Mesothelial cell of epicardium (in vitro differentiated cells): Measurements from ENCODE around the gene ARL16. TPM values are rescaled to one million over a fixed set of nuclear protein-coding genes. Genes with fewer than 3 reads are reported as not detected.

ENCODE experiments used
- DNase-seq, 2 experiments: peaks; one replicate each; pipeline ENCODE4 v3.0.0; 2021; ENCODE audit warnings: low spot score in 2 of 2; ENCODE audit not compliant: unreplicated experiment in 2 of 2
- H3K27ac Mint-ChIP-seq: 2 replicates; pipeline ENCODE4 v1.8.0; 2021; ENCODE audit warnings: mixed read lengths
- H3K27me3 Mint-ChIP-seq: 2 replicates; pipeline ENCODE4 v1.8.0; 2021; ENCODE audit warnings: low read depth, mixed read lengths
- H3K36me3 Mint-ChIP-seq: 2 replicates; pipeline ENCODE4 v1.8.0; 2021; ENCODE audit warnings: mixed read lengths
- H3K4me1 Mint-ChIP-seq: 2 replicates; pipeline ENCODE4 v1.8.0; 2021; ENCODE audit warnings: mixed read lengths
- H3K4me3 Mint-ChIP-seq: 2 replicates; pipeline ENCODE4 v1.8.0; 2021; ENCODE audit warnings: mild to moderate bottlenecking, moderate library complexity, mixed read lengths
- H3K9me3 Mint-ChIP-seq: 2 replicates; pipeline ENCODE4 v1.8.0; 2021; ENCODE audit warnings: mixed read lengths
- CTCF ChIP-seq: fragments of 200-600 bp; sonication (generic); IDR thresholded peaks from one replicate; pipeline ENCODE4 v1.5.0; 2021; ENCODE audit warnings: antibody characterized with exemption; ENCODE audit not compliant: unreplicated experiment
- total RNA-seq: library from RNA; stranded (reverse); gene quantifications from 3 replicates; pipeline ENCODE4 v1.2.1, GENCODE V29; 2021

Gene ARL16
- total RNA-seq, 1 donor from 2014 or later: 42.8 TPM

GRCh38 chr17:81652906-81653771 is 30.5 kb downstream of the ARL16 start:
- Mint-ChIP-seq H3K27me3 (no peaks in the 10 kb centered on the region), H3K4me3 (peak overlapping the region; percentile 28), H3K36me3 (no peaks in the 10 kb centered on the region), H3K9me3 (no peaks in the 10 kb centered on the region), H3K4me1 (peaks cover 12% of the 10 kb centered on the region), H3K27ac (peak overlapping the region; percentile 59)
- no peak for TF ChIP-seq CTCF
- no peak for DNase-seq

GRCh38 chr17:81651692-81652091 is 31.9 kb downstream of the ARL16 start:
- Mint-ChIP-seq H3K27me3 (no peaks in the 10 kb centered on the region), H3K27ac (no peak overlapping the region), H3K4me1 (peaks cover 12% of the 10 kb centered on the region), H3K9me3 (no peaks in the 10 kb centered on the region), H3K4me3 (no peak overlapping the region), H3K36me3 (no peaks in the 10 kb centered on the region)
- TF ChIP-seq CTCF: no peak
- no peak for DNase-seq

GRCh38 chr17:81650951-81651350 is 32.6 kb downstream of the ARL16 start:
- Mint-ChIP-seq H3K27me3 (no peaks in the 10 kb centered on the region), H3K4me3 (no peak overlapping the region), H3K4me1 (peaks cover 12% of the 10 kb centered on the region), H3K9me3 (no peaks in the 10 kb centered on the region), H3K27ac (no peak overlapping the region), H3K36me3 (no peaks in the 10 kb centered on the region)
- TF ChIP-seq CTCF: no peak
- no peak for DNase-seq

- Mint-ChIP-seq H3K36me3 (no peaks in the 10 kb centered on the region), H3K4me1 (peaks cover 12% of the 10 kb centered on the region), H3K27me3 (no peaks in the 10 kb centered on the region), H3K4me3 (no peak overlapping the region), H3K27ac (no peak overlapping the region), H3K9me3 (no peaks in the 10 kb centered on the region)
- no peak for TF ChIP-seq CTCF
- DNase-seq: no peak
These were observed 34.9 kb downstream of the ARL16 start for GRCh38 chr17:81648707-81649085.

- Mint-ChIP-seq H3K36me3 (no peaks in the 10 kb centered on the region), H3K27ac (no peak overlapping the region), H3K27me3 (no peaks in the 10 kb centered on the region), H3K9me3 (no peaks in the 10 kb centered on the region), H3K4me1 (peaks cover 7% of the 10 kb centered on the region), H3K4me3 (no peak overlapping the region)
- TF ChIP-seq CTCF: no peak
- no peak for DNase-seq
These were observed 35.4 kb downstream of the ARL16 start for GRCh38 chr17:81648013-81648706.
